Activated gamma-delta T cell treated with anti-CD3 and anti-CD28 coated beads, Interleukin-2, amount 50 U/mL, for 16 hours (primary cell): Measurements from ENCODE around the gene SEMA6A.

Experiments
- DNase-seq: peaks from one replicate; pipeline ENCODE4 v3.0.0-alpha.2; 2020; ENCODE audit warnings: low read depth

The SEMA6A gene, protein sequence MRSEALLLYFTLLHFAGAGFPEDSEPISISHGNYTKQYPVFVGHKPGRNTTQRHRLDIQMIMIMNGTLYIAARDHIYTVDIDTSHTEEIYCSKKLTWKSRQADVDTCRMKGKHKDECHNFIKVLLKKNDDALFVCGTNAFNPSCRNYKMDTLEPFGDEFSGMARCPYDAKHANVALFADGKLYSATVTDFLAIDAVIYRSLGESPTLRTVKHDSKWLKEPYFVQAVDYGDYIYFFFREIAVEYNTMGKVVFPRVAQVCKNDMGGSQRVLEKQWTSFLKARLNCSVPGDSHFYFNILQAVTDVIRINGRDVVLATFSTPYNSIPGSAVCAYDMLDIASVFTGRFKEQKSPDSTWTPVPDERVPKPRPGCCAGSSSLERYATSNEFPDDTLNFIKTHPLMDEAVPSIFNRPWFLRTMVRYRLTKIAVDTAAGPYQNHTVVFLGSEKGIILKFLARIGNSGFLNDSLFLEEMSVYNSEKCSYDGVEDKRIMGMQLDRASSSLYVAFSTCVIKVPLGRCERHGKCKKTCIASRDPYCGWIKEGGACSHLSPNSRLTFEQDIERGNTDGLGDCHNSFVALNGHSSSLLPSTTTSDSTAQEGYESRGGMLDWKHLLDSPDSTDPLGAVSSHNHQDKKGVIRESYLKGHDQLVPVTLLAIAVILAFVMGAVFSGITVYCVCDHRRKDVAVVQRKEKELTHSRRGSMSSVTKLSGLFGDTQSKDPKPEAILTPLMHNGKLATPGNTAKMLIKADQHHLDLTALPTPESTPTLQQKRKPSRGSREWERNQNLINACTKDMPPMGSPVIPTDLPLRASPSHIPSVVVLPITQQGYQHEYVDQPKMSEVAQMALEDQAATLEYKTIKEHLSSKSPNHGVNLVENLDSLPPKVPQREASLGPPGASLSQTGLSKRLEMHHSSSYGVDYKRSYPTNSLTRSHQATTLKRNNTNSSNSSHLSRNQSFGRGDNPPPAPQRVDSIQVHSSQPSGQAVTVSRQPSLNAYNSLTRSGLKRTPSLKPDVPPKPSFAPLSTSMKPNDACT

DNA sequence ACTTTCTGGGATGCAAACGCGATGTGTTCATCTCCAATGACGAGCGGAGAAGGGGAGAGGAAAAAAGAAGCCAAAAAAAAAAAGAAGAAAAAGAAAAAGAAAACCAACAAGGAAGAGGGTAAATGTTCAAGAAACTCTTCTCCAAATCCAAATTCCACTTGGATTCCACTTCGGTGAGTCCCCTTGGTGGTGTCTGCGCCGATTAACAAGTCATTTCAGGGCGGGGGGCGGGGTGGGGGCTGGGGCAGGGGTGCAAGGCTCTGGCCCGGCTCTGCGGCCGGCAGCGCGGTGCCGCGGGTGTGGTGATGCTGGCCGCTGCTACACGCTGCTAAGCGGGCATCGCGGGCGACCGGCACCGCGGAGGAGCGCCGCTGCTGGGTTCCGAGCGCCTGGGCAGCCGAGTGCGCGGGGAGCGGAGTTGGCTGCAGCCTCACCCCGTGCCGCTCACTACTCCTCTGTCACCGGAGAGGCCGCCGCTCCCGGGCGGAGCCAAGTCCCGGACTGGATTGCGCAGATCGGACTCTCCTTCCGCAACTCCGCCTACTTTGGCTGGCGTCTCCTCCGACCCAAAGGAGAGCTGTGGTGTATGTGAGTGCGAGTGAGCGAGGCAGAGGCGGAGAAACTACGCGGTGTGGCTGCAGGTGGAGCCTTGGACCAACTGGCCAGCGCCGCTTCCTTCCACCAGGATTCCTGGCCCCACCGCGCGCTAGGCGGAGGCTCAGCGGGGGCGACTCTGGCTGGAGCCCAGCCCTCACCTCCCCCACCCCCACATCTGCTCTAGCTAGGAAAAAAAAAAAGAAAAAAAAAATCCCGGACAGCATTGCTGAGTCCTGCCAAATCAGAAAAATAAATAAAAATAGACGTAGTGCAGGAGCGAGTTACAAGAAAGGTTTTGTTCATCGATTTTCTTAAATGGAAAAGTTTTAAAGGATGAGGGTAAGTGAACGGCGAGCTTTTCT lies at the start of gene SEMA6A:
Gene SEMA6A (minus strand): TSS at position 457 of the 959 bp plus-strand sequence. CDS start 69,879 bp downstream, outside the sequence.
- DNase-seq, result no peak

- no peak for DNase-seq
These were observed 47.9 kb upstream of the SEMA6A start for GRCh38 chr5:116622375-116623050.

GRCh38 chr5:116621599-116621998 lies 47.0 kb upstream of the SEMA6A start:
- no peak for DNase-seq

DNA sequence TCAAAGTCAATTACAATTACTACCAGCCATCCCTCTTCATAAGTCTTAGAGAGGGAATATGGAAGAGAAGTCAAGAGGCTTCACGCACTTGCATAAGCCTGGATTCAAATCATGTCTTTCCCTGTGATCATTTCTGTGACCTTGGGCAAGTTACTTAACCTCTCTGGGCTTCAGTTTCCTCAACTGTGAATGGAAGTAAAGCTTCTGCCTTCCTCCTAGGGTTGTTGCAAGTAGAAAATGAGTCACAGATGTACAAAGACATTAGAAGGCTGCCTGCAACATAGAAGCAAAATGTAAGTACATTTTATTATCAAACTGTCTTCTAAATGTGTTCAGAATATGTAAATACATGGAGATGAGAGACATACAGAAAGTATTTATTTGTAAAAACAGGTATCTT lies 42.3 kb upstream of the SEMA6A start:
- DNase-seq, result no peak

- no peak for DNase-seq
These were observed 39.9 kb upstream of the SEMA6A start for GRCh38 chr5:116614603-116614920.

DNA sequence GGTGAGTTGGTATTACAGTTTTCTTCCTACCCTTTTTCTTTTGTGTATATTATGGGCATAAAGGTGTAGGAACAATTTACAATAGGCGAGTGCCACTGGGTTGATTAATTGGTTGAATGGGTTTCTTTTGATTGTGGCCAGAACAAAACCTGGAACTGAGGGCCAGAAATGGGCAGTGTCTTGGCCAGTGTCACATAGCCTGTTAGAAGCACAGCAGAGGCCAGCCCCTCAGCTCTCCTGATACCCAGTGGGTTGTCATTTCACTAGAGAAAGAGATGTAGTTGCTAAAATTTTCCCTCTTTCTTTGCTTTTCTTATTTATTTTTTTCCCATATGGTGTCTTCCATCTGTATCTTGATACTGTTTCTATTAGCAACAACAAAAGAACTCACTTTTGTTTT lies 38.8 kb upstream of the SEMA6A start:
- no peak for DNase-seq

DNA sequence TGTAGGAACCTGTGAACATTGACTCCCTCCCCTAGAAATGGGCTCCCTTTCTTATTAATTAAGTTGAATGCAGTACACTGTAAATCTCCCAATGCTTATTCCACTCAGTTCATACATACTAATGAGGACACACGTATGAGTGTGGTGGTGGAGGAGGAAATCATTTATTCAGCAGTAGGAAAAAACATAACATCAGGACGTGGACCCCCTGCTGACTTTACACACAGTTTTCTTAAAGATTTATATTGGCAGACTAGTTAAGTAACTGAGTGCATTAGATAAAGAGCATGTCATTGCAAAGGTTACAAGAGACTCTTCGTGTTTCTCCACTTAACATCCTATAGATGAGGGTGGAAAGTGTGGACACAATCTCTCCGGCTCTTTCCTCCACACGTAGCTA lies 37.8 kb upstream of the SEMA6A start:
- DNase-seq, result no peak

- DNase-seq, result no peak
These were observed 30.9 kb upstream of the SEMA6A start for GRCh38 chr5:116605310-116606070.

GRCh38 chr5:116604805-116605204 lies 30.2 kb upstream of the SEMA6A start:
- no peak for DNase-seq

- DNase-seq, result no peak
These were observed 26.3 kb upstream of the SEMA6A start for GRCh38 chr5:116600876-116601275.

DNA sequence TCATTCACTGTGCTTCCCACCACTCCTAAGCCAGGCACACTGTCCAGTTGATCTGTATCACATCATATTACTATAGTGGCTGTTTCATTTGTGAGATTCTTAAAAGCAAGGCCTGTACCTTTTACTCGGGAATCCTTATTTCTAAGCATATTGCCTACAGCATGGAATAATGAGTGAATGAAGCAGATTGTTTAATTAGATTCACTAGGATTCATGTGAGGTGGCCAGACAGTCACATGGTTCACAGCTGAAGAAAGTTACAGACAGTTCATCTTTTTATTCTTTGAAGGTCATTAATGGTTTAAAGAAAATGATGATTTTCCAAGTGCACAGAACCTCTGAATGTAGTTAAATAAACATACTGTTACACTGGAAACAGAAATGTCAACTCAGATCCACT lies 24.3 kb upstream of the SEMA6A start:
- DNase-seq, result no peak

GRCh38 chr5:116595498-116595897 lies 20.9 kb upstream of the SEMA6A start:
- DNase-seq, result no peak

GRCh38 chr5:116593340-116593739 lies 18.7 kb upstream of the SEMA6A start:
- no peak for DNase-seq

DNA sequence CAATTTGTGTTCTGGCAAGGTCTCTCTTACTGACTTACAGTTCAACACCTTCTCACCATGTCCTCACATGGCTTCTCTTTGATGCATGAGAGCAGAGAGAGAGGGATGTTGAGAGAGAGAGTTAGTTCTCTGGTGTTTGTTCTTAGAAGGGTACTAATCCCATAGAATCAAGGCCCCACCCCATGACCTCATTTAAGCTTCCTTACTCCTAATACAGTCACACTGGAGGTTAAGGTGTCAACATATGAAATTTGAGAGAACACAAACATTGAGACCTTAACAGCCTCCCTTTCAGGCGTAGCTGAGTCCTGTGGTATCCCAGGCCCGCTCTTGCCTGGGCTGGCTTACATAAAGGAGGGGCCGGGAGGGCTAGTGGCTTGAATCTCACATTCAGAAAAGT lies 10.6 kb upstream of the SEMA6A start:
- DNase-seq, result no peak

GRCh38 chr5:116583862-116584222 lies 9.2 kb upstream of the SEMA6A start:
- no peak for DNase-seq

- no peak for DNase-seq
These were observed 8.7 kb upstream of the SEMA6A start for GRCh38 chr5:116583085-116583861.

DNA sequence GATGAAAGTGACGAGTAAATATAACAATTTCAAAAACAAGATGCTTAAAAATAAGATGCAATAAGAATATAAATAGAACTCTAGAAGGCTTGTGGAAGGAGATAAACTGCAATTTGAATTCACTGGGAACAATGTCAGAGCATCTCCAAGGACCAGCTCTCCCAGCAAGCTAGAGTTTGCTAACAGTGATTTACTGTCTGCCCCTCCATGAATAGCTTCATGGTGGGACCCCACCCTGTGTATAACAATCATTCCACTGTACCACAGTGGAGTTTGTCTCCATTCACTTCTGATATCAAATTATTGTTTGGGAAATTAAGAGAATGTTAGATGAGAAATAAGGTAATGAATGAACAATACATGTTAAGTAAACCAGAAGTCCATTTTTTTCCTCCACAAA lies 7.3 kb upstream of the SEMA6A start:
- DNase-seq, result no peak

DNA sequence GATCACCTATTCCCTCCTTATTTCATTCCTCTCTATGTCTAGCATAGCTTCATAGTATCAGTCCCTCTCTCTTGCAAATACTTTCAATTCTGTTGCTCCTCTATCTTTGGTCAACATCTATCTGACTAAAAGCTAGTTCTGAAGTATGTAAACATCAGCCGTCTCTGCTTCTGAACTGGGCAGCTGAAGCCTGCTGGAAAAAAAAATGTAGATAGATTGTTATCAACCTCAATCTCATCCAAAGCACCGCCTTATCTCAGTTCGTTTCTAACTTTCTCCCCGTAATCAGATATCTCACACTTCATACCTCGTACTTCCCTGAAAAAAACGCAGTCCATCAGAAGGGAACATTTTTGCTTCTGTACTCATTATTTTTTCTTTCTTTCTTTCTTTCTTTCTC lies 4.5 kb upstream of the SEMA6A start:
- DNase-seq, result no peak

DNA sequence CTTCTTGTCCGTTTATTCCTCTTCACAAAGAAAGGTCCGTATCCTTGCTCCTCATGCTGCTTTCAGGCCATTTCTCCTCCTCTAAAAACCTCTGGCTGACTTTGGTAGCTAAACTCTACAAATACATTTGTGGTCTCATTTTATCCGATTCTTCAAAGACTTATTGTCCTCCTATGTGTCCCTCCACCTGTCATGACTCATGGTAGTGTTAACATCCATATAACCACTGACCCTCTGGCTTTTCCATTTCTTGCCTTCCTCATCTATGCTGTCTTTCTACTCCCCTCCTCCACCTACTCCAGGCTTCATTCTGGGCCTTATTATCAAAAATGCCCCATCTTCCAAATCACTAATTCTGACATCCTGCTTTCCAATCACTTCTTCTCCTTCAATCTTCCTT lies 4.1 kb upstream of the SEMA6A start:
- no peak for DNase-seq
